HG03196 (cell line): ENCODE measurements around the gene GBE1.
"Not testable (repeated sequence)": the region's sequence is repeated elsewhere in the genome, so short reads cannot be mapped to it uniquely, and the experiment has no call there.

Experiments used
- ATAC-seq: cut with Tn5 transposase; IDR thresholded peaks from one replicate; pipeline ENCODE4 v1.9.1; 2021; ENCODE audit not compliant: unreplicated experiment

GBE1 gene

GRCh38 chr3:81753416-81754027, 7.9 kb downstream of the GBE1 start:
- no peak for ATAC-seq

- no peak for ATAC-seq
These were observed 8.8 kb downstream of the GBE1 start for GRCh38 chr3:81752604-81753003.

DNA sequence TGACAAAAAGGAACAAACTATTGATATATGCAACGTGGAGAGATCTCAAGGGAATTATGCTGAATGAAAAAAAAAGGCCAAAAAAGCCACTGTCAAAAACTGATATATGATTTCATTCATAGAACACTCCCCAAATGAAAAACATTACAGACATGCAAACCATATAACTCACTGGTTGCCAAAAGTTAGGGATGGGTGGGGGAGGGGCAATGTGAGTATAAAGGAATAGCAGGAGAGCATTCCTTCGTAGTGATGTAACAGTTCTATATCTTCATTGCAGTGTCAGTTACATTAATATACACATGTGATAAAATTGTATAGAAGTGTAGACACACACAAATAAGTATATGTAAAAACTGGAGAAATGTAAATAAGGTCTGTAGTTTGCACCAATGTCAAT, 12.2 kb downstream of the GBE1 start:
- ATAC-seq, result no peak

DNA sequence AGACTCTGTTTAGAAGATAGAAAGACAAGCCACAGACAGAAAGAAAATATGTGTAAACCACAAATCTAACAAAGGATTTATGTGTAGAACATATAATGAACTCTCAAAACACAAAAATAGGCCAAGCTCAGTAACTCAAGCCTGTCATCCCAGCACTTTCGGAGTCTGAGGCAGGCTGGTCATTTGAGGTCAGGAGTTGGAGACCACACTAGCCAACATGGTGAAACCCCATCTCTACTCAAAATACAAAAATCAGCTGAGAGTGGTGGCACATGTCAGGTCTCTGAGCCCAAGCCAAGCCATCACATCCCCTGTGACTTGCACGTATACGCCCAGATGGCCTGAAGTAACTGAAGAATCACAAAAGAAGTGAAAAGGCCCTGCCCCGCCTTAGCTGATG, 14.2 kb downstream of the GBE1 start:
- not testable (repeated sequence) for ATAC-seq

GRCh38 chr3:81744366-81744765, 17.1 kb downstream of the GBE1 start:
- no peak for ATAC-seq

DNA sequence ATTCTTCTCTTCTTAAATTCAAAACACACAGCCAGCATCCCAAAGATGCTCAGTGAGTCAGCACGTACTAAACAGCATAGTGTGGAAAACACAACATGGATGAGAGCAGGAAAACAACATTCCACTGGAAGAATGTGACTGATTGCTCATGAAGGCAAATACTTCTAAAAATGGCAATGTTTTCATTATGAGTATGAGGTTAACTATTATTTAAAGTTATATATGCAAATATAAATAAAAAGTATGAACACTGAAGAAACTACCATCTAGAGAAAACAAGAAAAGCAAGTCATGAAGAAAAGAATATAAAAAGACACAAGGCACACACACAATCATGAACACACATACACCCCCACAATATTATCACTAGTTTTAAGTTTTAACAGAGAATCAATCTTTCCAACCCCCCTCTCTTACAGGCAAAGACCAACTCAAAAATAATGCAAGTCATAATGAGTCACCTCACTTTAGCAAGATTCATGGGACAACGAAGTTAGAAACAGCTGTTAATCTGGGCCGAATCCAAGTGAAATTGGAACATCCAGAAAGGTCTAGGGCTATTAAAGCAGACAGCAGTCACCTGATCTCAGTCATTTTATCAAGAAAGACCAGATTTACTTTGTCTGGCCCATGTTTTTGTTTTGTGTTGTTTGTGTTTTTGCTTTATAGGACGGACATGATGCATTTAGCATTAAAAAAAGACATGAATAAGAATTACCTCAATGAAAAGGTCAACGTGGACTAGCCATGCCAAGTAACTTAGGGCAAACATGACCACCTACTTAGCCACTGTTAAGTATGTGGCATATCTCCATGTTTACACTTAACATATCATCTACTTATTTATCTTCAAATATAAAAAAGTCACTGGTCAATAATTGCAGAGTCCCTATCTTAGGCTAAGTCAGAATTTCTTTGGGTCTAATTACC, 18.1 kb downstream of the GBE1 start:
- ATAC-seq, result no peak

DNA sequence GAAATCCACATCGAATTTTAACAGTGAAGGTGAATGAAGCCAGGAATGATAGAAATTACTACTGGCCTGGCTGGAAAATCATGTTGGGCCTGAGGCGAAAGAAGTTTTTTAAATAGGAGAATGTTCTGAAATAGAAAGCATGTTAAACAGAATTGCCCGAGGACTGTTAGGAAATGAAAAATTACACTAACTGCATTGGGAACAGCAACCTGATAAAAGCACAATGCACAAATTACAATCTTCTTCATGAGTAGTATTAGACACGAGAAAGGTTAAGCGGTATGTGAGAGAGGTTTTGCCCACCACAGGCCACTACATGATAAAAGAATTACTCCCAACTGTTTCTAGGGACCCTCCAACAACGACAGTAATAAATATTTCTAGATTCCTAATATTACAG, 18.9 kb downstream of the GBE1 start:
- ATAC-seq, result no peak

DNA sequence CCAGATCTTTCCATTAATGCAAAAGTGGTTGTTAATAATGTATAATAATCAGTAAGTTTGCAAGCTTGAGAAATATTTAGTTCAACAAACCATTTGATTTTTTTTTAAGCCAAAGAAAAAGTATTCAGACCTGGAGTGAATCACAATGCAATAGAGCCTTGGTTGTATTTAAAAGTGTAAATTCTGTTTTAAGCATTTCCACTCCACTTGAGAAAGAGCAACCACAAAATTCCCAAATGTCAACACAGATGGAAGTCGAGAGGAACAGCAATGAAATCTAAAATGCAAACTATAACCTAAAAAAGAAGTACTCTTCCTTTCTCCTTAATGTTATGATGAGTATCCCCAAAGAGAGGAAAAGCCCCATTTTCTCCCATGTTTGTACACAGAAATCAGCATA, 20.2 kb downstream of the GBE1 start:
- ATAC-seq, result no peak

DNA sequence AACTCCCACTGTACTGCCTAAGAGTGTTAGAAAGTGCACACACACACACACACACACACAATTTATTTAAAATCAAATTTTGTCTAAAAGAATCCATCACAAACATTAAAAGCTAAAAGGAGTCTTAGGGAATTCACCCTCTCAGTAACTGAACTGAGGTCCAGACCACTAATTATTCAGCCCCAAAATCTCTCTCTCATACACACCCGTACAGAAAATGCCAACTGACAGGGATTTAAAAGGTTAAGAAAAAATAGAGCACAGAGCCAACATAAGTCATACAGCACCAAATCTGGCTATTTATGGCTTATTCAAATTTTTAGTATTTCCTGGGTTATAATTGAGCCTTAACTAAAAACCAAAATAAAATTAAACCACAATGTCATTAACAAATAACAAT, 20.7 kb downstream of the GBE1 start:
- no peak for ATAC-seq

GRCh38 chr3:81735334-81735733, 26.1 kb downstream of the GBE1 start:
- no peak for ATAC-seq

GRCh38 chr3:81734742-81735141, 26.7 kb downstream of the GBE1 start:
- no peak for ATAC-seq

- no peak for ATAC-seq
These were observed 28.8 kb downstream of the GBE1 start for GRCh38 chr3:81732642-81733041.

DNA sequence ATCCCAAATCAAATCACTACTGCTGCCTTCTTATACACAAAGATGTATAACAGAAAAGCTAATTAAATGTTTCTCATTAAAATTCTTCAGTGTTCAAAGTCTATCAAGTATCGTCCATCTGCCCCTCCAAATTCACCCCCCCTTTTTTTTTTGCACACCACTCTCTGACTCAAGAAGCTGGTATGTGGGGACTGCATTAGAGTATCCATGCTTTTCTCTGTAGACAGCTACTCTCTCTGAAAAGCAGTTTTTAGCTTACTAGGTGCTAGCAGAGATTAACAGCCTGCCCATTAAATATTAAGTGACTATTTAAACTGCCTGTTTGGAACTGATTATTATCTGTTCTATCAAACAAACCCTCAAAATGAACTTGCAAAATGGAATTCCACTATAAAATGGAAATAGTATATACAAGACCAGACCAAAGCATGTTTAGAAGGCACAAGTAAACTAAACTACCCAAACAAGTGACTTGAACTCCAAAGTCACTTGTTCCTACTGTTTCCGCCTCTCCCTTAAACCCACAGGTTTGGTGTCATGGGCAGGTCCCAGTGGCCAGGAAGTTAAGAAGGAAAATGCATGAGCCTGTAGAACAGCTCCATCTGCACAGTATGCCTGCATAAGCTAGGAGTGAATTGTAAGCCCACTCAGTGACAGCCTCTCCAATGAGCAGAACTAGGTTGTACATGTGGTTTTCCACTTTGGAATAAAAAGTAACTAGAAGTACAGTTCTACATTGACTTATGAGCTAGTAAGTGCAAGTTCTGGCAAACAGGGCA, 32.5 kb downstream of the GBE1 start:
- ATAC-seq, result no peak

GRCh38 chr3:81726735-81727134, 34.7 kb downstream of the GBE1 start:
- no peak for ATAC-seq

DNA sequence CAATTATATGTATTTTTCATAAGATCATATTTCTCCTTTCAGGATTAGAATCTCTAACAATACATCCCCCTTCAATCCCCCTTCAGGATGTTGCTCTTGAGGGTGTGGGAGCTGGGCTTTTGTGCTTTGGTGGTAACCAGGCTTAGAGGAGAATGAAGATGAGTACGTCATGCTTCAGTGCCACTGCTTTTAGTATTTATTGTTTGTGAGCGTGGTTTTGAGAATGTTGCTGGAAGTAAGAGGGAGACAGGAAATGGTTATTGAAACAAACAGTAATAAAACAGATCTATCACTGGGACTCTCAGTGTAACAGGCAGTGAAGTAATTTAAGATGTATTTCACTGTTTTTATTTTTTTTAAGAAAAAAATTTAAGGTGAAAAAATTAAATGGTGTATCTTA, 35.3 kb downstream of the GBE1 start:
- ATAC-seq, result no peak

DNA sequence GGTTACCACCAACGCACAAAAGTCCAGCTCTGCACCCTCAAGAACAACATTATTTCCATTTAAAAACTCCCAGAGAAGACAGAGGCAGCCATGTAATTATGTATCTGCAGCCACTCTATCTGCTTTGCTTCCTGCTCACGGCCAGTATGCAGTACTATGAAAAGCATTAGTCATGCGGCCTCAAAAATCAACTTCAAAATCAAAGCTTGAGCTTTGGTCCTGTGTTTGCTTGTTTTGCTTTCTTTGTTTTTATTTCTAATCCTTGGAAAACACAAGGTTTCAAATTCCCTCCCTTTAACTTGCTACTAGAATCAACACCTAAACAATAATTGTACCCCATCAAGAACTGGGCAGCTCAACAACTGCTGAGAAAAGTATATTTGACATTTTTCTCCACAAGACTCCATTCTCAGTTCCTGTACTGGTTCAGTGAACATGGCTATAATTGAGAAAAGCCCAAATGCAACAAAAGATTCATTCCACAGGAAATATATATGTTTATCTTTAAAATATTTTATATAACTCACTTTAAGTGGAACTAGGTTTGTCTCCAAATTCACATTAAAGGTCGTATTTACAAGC, 37.6 kb downstream of the GBE1 start:
- ATAC-seq, result no peak

DNA sequence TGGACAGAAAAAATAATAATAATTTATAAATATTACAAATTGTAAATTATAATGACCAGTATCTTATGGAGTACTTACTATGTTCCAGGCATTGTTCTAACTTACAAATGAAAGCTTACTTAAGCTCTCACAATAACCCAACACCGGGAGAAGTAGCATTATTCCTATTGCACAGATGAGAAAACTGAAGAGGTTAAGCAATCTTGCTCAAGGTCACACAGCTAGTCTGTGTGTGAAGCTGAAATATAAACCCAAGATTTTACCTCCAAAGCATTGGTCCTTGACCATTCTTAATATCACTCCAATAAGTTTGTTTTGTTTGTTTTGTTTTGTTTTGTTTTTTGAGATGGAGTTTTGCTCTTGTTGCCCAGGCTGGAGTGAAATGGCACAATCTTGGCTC, 43.1 kb downstream of the GBE1 start:
- ATAC-seq, result no peak

DNA sequence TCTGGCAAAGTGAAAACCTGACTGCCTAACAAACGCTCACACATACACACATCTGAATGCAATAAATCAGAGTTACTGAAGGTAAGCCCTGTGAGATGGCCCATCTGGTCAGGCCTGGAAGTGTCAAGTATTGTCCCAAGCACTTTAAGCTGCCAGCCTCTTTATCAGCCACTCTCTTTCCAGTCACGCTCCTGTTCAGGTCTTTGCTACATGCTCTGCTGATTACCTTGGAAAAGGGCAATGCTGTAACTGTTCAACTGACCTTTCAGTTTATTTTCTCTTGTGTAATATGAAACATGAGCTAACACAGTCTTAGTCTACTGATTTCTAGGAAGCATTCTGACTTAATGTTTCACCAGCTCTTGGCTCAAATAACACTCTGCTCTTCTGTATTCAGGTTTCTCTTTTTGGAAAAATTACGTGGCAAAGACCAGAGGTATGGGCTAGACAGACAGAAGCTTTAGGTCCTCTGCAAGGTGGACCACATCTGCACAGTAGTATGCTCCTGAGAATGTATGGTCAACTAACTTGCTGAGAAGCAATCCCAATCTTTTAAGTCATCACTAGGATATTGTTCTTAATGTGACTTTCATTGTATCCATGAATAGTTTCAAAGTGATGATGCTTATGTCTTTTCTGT, 44.5 kb downstream of the GBE1 start:
- no peak for ATAC-seq

GRCh38 chr3:81713031-81713430, 48.4 kb downstream of the GBE1 start:
- ATAC-seq, result no peak

GRCh38 chr3:81709606-81710005, 51.8 kb downstream of the GBE1 start:
- ATAC-seq, result no peak

GRCh38 chr3:81707996-81708395, 53.4 kb downstream of the GBE1 start:
- no peak for ATAC-seq
